Ishikawa (cell line): Measurements from ENCODE around the gene ZBED6.

Experiments used
- CREB1 ChIP-seq: IDR thresholded peaks from 2 replicates; pipeline ENCODE4 v1.6.1; 2012; ENCODE audit warnings: low read depth
- EGR1 ChIP-seq: IDR thresholded peaks from 2 replicates; pipeline ENCODE4 v1.6.1; 2012
- EP300 ChIP-seq: IDR thresholded peaks from 2 replicates; pipeline ENCODE4 v1.6.1; 2012; ENCODE audit warnings: borderline replicate concordance
- MAX ChIP-seq: IDR thresholded peaks from 2 replicates; pipeline ENCODE4 v1.6.1; 2012
- RAD21 ChIP-seq: IDR thresholded peaks from 2 replicates; pipeline ENCODE4 v1.6.1; 2012; ENCODE audit warnings: low read depth
- TAF1 ChIP-seq: IDR thresholded peaks from 2 replicates; pipeline ENCODE4 v1.6.1; 2012; ENCODE audit warnings: low read depth, mild to moderate bottlenecking
- USF1 ChIP-seq: IDR thresholded peaks from 2 replicates; pipeline ENCODE4 v1.6.1; 2012
- YY1 ChIP-seq: IDR thresholded peaks from 2 replicates; pipeline ENCODE4 v1.6.1; 2012; ENCODE audit warnings: low read depth

- no peak for TF ChIP-seq EP300
- no peak for TF ChIP-seq TAF1
- TF ChIP-seq EGR1 = no peak
- TF ChIP-seq YY1 = no peak
- TF ChIP-seq MAX = no peak
- TF ChIP-seq RAD21 = no peak
- TF ChIP-seq USF1 = no peak
- no peak for TF ChIP-seq CREB1
These were observed 48.0 kb downstream of the ZBED6 start for GRCh38 chr1:203843435-203843834.
